GM21390 (cell line): Measurements from ENCODE around the gene SPATS2.

Experiments
- ATAC-seq: cut with Tn5 transposase; IDR thresholded peaks from one replicate; pipeline ENCODE4 v1.9.1; 2021; ENCODE audit not compliant: unreplicated experiment

Gene SPATS2

DNA sequence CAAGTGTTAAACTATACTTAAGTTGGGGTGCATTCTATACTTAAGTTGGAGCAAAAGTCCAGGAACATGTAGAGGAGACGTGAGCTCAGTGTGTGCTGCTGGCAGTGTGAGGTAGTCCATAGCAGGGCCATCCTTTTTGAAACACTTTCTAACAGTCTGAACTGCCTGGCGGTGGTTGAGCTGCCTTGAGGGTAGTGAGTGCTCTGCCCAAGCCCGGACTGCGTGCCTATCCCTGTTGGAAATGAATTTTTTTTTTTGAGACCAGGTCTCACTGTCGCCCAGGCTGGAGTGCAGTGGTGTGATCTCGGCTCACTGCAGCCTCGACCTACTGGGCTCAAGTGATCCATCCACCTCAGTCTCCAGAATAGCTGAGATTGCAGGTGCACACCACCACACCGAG lies 185.6 kb downstream of the SPATS2 start:
- ATAC-seq: no peak

DNA sequence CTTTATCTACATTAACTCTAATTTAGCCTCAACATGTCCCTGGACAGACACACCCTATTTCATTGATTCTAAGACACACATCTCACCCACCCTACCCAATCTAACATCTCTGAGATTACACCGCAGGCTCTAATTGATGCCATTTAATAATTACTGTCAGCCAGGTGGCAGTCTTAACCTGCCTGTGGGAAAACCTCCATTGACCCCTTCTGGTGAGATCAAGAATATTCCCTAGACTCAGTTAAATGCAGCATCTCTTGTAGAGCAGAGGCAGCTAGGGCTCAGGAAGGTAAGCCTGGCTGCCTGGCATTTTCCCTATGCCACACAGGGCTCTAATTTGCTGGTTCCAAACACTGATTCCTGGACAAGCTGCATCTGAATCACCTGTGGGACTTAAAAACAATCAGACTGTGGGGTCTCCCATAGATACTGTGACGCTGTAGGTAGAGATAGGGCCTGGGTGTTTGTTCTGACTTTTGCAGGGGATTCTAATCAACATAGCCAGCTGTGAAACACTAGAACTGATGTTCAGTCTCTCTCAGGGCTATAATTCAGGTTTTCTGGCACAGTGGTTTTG lies 186.3 kb downstream of the SPATS2 start:
- no peak for ATAC-seq

DNA sequence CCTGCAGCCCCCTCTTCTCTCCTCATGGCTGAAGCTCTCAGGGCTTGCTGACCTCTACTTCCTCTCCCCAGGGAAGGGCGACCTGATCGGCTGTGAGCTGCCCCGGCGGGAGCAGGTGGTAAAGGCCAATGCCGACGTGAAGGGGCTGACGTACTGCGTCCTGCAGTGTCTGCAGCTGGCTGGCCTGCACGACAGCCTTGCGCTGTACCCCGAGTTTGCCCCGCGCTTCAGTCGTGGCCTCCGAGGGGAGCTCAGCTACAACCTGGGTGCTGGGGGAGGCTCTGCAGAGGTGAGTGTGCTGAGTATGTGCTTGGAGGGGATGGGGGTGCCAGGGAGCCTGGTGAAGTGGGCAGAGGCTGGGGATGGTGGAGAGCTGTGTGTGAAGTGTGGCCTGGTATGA lies 187.0 kb downstream of the SPATS2 start:
- ATAC-seq: no peak

DNA sequence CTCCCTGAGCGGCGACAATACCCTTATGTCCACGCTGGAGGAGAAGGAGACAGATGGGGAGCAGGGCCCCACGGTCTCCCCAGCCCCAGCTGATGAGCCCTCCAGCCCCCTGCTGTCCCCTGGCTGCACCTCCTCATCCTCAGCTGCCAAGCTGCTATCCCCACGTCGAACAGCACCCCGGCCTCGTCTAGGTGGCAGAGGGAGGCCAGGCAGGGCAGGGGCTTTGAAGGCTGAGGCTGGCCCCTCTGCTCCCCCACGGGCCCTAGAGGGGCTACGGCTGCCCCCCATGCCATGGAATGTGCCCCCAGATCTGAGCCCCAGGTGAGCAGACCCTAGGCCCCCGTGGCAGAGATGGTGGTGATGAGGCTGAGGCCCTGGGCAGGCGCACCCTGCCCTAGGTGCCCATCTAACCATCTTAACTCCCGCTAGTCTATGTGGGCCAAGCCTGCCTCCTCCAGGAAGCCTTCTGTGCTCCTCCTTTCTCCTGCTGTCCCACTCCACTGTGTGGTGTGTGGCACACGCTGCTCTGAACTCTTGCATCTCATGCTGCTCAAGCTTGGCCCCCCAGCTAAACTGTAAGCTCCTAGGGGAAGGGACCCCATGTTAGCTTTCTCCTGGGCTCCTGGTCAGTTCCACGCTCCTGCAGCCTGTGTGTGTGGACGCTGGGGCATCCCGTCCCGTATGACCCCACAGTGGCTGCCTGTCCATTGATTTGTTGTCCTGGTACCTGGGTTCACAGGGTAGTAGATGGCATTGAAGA lies 188.5 kb downstream of the SPATS2 start:
- ATAC-seq: no peak

DNA sequence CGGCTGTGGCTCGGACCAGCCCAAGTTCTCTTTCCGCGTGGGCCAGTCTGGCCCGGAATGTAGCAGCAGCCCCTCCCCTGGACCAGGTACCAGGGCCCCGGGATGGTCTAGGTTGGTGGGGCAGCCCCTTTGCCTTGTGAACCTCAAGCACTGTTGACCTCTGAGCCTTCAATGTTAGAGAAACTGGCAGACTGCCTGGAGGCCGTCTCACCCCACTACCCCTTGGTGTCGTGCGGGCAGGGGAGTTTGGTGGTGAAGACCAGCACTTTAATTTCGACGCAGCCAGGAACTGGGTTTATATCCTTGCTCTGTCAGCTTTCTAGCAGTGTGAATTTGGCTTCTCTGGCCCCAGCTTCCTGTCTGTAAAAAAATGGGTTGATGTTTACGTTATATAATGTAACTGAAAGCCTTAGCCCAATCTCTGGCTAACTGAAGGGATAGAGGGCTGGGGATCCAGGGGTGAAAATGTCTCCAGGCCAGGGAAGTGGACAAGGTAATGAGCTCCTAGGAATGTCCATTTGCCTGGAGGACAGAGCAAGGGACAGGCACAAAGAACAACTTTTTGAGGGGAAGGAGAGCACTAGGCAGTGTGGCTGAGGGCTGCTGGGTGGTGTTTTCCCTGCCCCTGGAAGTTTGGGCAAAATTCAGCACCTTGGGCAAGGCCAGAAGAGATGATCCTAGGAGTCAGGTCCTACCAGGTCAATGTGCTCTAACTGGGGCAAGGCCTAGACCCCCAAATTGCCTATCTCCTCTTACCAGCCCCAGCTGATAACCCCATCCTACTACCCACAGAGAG lies 189.3 kb downstream of the SPATS2 start:
- ATAC-seq: no peak

DNA sequence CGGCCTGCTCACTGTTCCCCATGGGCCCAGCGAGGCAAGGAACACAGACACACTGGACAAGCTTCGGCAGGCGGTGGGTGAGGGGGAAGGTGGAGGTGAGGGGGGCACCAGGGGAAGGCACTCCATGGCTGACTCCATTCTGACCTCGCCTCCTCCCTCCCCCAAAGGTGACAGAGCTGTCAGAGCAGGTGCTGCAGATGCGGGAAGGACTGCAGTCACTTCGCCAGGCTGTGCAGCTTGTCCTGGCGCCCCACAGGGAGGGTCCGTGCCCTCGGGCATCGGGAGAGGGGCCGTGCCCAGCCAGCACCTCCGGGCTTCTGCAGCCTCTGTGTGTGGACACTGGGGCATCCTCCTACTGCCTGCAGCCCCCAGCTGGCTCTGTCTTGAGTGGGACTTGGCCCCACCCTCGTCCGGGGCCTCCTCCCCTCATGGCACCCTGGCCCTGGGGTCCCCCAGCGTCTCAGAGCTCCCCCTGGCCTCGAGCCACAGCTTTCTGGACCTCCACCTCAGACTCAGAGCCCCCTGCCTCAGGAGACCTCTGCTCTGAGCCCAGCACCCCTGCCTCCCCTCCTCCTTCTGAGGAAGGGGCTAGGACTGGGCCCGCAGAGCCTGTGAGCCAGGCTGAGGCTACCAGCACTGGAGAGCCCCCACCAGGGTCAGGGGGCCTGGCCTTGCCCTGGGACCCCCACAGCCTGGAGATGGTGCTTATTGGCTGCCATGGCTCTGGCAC lies 190.1 kb downstream of the SPATS2 start:
- ATAC-seq: no peak

DNA sequence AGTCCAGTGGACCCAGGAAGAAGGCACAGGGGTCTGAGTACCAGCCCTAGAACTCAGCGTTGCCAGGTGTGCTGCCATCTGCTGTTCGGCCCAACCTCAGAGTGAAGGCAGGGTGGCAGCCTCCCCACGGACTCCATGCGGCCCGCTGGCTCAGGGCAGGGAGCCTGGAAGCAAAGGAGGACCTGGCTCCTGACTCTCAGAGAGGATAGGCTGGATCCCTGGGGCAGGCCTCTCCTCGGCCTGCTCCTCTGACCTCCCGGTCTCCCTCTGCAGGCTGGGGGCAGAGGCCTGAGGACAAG lies 190.6 kb downstream of the SPATS2 start:
- no peak for ATAC-seq

DNA sequence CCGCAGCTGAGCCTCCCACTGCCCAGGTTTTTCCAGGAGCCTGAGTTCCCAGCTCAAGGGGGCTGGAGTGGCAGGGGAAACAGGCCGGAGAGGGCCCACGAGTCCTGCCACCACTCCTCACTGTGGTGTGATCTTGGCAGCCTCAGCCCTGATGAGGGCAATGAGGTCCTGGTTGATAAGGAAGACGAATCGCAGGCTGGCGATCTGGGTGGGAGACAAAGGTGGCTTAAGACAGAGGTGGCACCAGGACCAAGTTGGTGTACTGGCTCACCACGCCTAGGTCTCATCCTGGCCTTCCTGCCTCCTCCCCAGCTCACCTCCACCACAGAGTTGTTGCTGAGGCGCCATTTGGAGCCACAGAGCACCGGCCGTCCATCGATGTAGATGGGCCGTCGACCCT lies 191.3 kb downstream of the SPATS2 start:
- ATAC-seq: no peak

DNA sequence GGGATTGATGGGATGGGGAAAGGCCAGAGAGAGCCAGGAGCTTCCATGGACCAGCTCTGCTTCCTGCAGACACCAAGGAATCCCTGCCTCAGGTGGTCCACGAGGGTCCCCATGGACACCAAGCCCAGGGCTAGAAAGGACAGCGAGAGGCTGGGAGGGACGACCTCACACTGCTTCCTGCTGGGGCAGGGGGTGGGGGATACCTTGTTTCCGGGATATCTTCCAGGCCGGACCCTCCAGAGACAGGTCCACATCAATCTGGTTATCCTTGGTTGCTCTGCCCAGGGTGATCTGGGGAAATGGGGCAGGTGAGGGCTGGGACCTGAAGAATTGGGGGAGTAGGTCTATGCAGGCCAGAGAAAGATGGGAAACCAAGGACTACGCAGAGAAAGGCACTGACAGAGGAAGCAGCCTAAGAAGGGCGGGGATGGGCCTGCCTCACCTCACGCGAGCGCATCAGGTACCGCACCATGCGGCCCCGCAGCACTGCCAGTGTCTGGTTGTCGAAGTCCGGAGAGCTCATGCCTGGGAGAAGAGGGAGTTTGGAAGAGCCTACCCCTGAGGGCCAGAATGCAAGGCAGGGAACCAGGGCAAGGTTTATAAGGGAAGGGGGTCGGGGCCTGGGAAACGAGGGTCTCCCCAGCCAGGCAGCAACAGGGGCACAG lies 191.9 kb downstream of the SPATS2 start:
- no peak for ATAC-seq

DNA sequence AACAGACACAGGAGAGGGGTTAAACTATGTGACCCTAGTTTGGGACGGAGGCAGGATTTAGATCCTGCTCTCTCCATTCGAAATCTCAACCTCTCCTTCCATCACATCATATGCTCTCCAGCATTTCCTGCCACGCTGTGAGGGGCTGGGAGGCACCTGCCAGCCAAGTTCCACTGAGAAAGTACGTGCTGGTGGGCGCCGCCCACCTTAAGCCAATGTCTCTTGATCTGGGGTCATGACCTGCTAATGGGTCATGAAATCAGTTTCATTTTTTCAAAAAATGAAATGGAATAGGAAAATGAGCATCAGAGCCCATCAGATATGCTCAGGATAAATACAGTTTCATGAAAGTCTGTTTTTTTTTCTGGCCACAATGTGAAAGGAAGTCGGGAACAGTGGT lies 193.4 kb downstream of the SPATS2 start:
- ATAC-seq: no peak

DNA sequence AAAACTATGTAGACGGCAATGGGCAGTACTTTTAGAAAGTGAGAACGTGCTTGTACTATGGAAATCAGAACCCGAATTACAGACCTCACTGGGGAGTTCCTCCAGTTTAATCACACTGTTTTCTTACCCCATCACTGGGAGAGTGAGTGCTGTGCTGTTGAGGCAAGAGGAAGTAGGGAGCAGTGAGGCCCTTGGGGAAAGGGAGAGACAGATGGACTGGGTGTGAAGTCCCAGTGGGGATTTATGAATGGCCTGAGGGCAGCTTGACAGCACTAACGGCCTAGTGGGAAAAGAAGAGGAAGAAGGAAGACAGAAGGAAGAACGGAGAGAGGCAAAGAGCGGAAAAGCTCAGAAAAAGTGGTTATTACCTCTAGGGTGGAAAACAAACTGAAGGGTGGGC lies 195.0 kb downstream of the SPATS2 start:
- ATAC-seq: no peak

DNA sequence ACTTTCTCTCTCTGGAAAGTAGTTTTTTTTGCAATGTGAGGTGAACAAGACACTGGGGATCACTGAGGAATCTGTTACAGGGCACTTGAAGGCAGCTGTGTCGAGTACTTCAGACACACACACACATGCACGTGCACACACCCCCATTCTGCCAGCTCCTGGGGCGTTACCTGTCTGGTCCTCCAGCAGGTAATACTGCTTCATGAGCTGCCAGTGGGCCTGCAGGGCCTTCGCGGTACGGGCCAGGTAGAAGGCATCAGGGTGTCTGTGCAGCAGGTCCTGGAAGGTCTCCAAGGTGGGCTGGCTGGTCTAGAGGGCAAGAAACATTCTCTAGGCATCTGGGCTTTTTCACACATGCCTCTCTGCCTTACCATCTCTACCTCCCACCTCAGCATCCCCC lies 195.6 kb downstream of the SPATS2 start:
- no peak for ATAC-seq

DNA sequence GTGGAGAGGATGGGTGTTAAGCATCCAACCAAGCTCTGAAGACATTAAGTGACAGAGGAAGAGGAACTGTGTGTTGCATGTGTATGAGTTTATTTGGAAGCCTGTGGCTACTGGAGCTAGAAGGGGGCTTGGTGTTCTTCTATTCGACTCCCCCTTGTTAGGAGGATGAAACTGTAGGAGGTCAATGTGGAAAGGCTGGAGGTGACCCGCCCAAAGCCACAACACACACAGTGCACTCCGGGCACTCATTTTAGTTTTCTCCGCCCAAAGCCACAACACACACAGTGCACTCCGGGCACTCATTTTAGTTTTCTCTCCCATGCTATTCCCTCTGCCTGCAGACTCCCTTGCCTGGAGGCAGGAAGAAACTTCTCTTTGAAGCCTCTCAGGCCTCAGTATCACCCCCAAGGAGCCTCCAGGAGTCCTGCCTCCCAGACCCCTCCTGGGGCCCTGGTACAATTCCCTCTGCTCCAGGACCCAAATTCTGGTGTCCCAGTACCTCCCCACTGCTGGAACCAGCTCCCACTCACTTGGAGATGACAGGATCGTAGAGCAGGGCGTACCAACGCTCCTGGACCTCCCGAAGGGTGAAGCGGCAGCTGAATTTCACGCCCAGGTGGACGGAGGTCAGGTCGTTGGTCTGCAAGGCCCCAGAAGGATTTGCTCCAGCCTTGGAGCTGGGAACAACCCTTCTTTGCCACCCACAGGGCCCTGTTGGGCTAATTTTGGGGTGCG lies 196.9 kb downstream of the SPATS2 start:
- ATAC-seq: no peak

DNA sequence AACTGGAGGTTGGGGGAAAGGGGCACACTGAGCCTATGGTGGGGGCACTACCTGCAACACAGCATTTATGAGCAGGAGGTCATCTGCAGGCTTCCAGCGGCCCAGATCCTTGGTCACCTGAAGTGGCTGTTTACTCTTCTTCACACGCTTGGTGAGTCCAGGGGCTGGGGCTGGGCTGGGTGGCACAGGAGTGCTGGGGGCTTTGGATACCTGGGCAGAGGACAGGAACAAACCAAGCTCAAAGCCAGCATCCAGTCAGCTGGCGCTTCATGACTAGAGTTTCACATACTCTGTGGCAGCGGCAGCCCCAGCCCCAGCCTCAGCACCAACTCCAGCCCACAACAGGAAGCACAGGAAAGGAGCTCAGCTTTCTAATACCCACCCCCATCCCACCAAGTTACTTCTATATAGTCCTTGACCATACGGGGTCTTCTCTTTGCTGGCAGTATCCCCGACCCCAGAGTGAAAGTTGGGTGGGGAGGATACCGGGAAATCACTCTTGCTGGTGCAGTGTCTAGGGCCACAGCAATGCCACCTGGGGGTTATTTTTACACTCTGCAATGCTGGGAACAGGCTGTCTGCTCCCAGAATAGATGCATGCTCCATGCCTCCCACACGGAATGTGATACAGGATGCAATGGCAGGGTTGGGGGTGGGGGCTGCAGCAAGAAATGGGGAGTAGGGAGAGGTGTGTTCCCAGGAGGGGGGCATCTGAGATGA lies 197.6 kb downstream of the SPATS2 start:
- ATAC-seq: no peak

DNA sequence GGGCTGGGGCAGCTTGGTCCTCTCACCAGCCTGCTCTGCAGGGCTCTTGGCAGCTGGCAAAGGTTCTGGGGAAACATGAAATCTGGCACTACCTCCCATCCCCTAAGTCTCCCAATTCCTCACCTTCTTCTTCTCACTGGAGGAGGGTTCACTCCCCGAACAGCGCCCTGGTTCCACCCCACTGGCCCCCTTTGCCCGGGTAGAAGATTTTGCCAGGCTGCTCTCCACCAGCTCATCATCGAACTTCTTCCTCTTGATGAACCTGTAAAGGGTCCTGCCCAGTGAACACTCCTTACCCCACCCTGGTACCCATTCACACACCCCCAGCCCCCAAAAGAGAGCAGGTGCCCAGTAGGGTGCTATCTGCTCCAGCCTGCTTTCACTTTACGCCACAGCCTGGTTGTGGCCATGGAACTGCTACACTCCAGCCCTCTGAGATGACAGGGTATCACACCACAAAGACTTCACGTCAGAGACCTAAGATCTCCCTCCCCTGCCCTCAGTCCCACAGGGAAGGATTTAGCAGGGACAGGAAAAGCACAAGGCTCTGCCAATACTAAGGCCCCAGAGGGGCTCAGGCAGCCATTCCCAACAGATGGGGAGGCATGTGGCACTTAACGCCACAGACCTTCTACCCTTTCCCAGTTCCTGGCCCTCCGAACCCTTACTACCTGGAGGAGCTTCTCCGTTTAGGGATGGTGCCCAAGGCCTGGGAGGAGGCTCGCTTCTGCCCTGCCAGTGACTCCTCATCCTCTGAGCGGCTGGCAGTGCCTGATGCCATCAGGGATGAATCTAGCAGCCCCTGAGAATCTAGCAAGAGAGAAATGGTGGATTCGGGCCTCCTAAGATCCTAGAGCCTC lies 198.4 kb downstream of the SPATS2 start:
- ATAC-seq: no peak

DNA sequence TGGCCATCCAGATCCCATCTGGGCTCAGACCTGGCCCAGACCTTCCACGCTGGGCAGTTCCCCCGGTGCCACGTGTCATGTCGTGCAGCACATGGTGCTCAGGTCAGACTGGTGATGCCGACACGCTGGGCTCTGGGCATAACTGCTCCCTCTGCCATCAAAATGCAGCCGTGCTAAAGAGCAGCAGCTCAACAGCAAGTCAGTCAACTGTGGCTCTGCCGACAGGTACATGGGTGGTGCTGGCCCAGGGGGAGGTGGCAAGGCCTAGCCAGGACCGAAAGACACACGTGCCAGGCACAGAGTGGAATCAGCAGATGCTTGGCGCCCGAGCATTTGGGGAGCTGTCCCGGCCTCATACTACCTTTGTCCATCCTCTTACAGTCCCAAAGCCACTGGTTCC lies 199.1 kb downstream of the SPATS2 start:
- no peak for ATAC-seq

DNA sequence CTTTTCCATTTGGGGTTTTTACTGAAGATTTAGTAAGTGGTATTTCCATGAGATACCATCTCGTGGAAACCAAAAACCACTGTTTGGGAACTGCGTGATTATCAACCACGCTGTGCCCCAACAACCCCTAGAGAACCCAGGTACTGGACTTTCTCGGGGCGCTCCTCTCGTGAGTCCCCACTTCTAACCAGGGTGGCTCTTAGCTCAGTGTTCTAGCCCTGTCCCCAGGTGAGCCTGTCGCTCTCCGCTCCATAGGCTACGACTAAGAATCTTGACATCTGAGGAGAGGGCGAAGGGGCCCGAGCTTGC lies 200.0 kb downstream of the SPATS2 start:
- peak; percentile 12 for ATAC-seq

DNA sequence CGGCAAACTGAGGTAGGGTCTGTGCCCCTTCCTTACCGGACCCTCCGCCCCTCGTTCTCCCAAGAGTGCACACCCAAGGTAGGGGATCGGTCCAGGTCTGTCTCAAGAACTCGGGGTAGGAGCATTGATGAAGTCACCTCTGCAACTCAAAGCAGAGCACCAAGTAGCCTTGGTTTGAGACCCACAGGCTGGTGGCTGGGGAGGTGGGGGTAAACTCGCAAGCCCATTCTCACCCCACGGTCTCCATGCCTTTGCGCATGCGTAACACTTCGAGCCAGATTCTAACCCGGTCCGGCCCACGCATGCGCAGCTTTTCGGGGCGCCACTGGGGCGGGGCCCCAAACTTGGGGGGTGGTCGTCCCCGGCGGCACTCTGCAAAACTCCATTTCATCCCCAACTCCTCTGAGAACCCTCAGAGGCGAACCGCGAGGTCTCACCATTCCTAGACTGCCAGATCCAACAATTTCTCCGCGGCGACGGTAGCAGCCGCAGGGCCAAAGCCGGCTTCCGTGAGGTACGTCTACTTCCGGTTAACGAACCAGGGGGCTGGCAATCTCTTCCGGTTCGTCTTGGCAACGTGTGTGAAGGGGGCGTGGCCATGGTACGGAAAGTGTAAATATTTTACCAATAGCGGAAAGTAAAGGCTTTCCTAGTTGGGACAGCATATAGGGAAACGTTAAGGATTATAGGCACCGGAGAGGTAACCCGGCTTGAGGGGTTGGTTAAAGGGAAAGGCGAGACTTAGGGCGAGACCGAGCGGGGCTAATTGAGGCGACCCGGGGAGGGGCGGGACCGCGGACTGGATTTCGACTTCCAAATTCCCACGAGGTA lies 200.6 kb downstream of the SPATS2 start, which contains the start of gene MCRS1:
Gene MCRS1, minus strand, starts transcription at position 532 of the 831 bp plus-strand sequence. CDS start 1,411 bp downstream, outside the sequence.
- ATAC-seq: peak; percentile 87
